Measurements from ENCODE around the gene CYP2E1. TPM values are rescaled to one million over a fixed set of nuclear protein-coding genes. Genes with fewer than 3 reads are reported as not detected.

CYP2E1 gene
- total and polyA plus RNA-seq, 10 of the 15 experiments (the other 5 are each of a cell fraction or from before 2014, with no cell fraction given): 0.09 to 1.9 (median 0.28) TPM; not detected in 3

- TF ChIP-seq ZBTB40 (IDR thresholded peaks at IDR 0.05; ENCODE audit: borderline replicate concordance): no peak
These were observed 42.3 kb upstream of the CYP2E1 start (continued) for GRCh38 chr10:133484818-133485217.

- peaks cover 23% of the 10 kb centered on the region for H3K9me3 ChIP-seq (replicated peaks; ENCODE audit: control insufficient read depth, insufficient read depth, low read length)
- peaks cover 14% of the 10 kb centered on the region for H3K4me1 ChIP-seq (ENCODE audit: control insufficient read depth, insufficient read depth, low read length)
- no peak overlapping the region for H3K27ac ChIP-seq (ENCODE audit: control insufficient read depth, insufficient read depth)
- no peak overlapping the region for H3K9ac ChIP-seq (ENCODE audit: control insufficient read depth, insufficient read depth, low read length)
- no peak overlapping the region for H3K4me3 ChIP-seq
- no peaks in the 10 kb centered on the region for H4K20me1 ChIP-seq (ENCODE audit: control insufficient read depth, insufficient read depth)
- no peak overlapping the region for H2AFZ ChIP-seq (ENCODE audit: control insufficient read depth, low read depth, low read length)
- H3K4me2 ChIP-seq (ENCODE audit: control insufficient read depth, insufficient read depth): no peak overlapping the region
- ChIA-PET RAD21 (ENCODE audit: unreplicated experiment) (no interaction called here), CTCF (no interaction called here), POLR2A (no interaction called here), SMC1A (ENCODE audit: uncharacterized antibody, unreplicated experiment) (no interaction called here)
- ATAC-seq: no peak
- in situ Hi-C loops (cut with MboI): no loop called here
- intact Hi-C loops (cut with micrococcal nuclease; ENCODE audit: unreplicated experiment): no loop called here
- no TSS peak for BruUV-seq (replicated peaks)
- H3K27me3 ChIP-seq (replicated peaks in 1 of 2; ENCODE audit: control insufficient read depth in 2 of 2, insufficient read depth in 2 of 2, low read length in 1 of 2): no peaks in the 10 kb centered on the region
- no peaks in the 10 kb centered on the region for H3K36me3 ChIP-seq (ENCODE audit: control insufficient read depth in 2 of 2, insufficient read depth in 2 of 2, low read length in 1 of 2)
- no peak for FAIRE-seq
- no peak for DNase-seq (ENCODE audit: low read depth, low spot score)
- no peaks in the 10 kb centered on the region for H3K79me2 ChIP-seq (ENCODE audit: control insufficient read depth, insufficient read depth, low read length)
- TF ChIP-seq ZSCAN29 (IDR thresholded peaks at IDR 0.05): no peak
- no peak for TF ChIP-seq CREM (IDR thresholded peaks at IDR 0.05; ENCODE audit: low read depth)
- TF ChIP-seq SUPT20H (IDR thresholded peaks at IDR 0.05; ENCODE audit: borderline replicate concordance, control insufficient read depth, low read depth, low read length): no peak
- no peak for TF ChIP-seq SMC3 (IDR thresholded peaks at IDR 0.05; ENCODE audit: borderline replicate concordance, low read length)
- TF ChIP-seq PAX5 (IDR thresholded peaks at IDR 0.05; ENCODE audit: borderline replicate concordance, low read depth, low read length): no peak
- TF ChIP-seq JUND (IDR thresholded peaks at IDR 0.05; ENCODE audit: low read depth, low read length): no peak
- no peak for TF ChIP-seq TCF12 (IDR thresholded peaks at IDR 0.05; ENCODE audit: low read depth, low read length)
- no peak for TF ChIP-seq CREB1 (IDR thresholded peaks at IDR 0.05; ENCODE audit: low read depth)
- no peak for TF ChIP-seq HSF1 (IDR thresholded peaks at IDR 0.05; ENCODE audit: low read depth, low read length)
- TF ChIP-seq BRCA1 (IDR thresholded peaks at IDR 0.05; ENCODE audit: low read depth, low read length): no peak
- TF ChIP-seq RCOR1 (conservative IDR thresholded peaks at IDR 0.05; ENCODE audit: low read depth, low read length): no peak
- TF ChIP-seq PRDM15 (CRISPR knock-in tag; IDR thresholded peaks at IDR 0.05): no peak
- no peak for TF ChIP-seq POU2F2 (IDR thresholded peaks at IDR 0.05; ENCODE audit: borderline replicate concordance, low read depth, low read length)
- TF ChIP-seq CHD1 (IDR thresholded peaks at IDR 0.05; ENCODE audit: low read depth, low read length): no peak
- TF ChIP-seq NFIC (IDR thresholded peaks at IDR 0.05; ENCODE audit: low read depth, low read length): no peak
- no peak for TF ChIP-seq YBX1 (IDR thresholded peaks at IDR 0.05)
These were observed 40.1 kb upstream of the CYP2E1 start for GRCh38 chr10:133487085-133487484.

Data from GM12878 (cell line).